ENCODE measurements around the gene POLDIP3.

The POLDIP3 gene

DNA sequence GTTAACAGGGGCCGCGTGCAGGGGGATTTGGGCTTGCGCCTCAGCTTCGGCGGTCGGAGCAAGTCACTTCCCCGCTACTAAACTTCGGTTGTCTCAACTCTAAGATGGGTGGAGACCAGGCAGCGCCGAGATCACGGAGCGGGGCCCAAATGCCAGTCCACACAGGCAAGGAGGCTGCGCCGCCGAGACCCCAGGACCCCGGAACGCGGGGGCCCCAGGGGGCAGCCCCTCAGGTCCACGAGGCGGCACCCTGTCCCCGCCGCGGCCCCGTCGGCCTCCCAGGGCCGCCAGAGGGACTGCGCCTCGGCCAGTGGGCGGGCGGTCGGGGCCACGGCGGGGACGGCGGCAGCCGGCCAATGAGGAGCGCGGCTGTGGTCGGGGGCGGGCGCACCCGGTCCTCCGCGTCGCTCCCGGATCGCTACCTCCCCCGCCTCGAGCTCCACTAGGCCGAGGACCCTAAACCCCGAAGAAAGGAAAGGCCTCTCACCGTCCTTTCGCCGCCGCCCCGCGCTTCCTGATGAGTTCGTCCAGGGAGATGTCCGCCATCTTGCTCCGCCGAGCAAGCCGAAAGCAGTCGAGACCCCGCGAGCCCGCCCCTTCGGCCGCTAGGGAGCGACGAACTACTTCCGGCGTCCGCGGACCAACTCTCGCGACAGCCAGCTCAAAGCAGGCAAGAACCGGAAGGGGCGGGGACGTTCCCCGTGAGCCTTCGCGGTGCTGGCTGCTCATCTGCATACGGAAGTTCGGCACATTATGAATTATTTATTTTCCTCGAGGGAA, at the start of gene POLDIP3:
TSS of gene POLDIP3 (minus strand) at position 572 of the 780 bp plus-strand sequence. CDS start at position 546, 26 bp downstream.
- DNase-seq = peak; percentile 97

GRCh38 chr22:42661985-42662831, 47.5 kb upstream of the POLDIP3 start:
- DNase-seq = peak; percentile 27

GRCh38 chr22:42656578-42656977, 41.9 kb upstream of the POLDIP3 start:
- no peak for DNase-seq

GRCh38 chr22:42655693-42656092, 41.0 kb upstream of the POLDIP3 start:
- DNase-seq = no peak

- no peak for DNase-seq
Measured at GRCh38 chr22:42654436-42655073, 39.9 kb upstream of the POLDIP3 start.

- DNase-seq = no peak
Measured at GRCh38 chr22:42653999-42654398, 39.3 kb upstream of the POLDIP3 start.

DNA sequence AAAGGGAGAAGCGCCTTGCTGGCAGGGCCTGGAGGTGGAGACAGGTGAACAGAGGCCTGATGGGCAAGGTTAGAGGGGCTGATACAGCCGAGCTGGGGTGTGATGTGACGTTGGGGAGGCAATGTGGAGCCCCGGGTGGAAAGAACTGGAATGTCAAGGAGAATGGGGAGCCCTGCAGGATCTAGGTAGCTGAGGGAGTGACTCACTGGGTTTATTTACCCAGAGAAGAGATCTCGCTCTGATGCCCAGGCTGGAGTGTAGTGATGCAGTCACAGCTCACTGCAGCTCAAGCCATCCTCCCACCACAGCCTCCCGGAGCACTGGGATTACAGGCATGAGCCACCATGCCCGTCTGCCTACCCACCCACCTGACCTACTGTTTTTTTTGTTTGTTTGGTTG, 36.5 kb upstream of the POLDIP3 start:
- DNase-seq = no peak

- peak; percentile 77 for DNase-seq
Measured at GRCh38 chr22:42649246-42650099, 34.8 kb upstream of the POLDIP3 start, which contains the start of gene CYB5R3. Gene CYB5R3, minus strand, starts transcription at chr22:42649392. Its CDS starts 77 bp downstream, at chr22:42649315.

DNA sequence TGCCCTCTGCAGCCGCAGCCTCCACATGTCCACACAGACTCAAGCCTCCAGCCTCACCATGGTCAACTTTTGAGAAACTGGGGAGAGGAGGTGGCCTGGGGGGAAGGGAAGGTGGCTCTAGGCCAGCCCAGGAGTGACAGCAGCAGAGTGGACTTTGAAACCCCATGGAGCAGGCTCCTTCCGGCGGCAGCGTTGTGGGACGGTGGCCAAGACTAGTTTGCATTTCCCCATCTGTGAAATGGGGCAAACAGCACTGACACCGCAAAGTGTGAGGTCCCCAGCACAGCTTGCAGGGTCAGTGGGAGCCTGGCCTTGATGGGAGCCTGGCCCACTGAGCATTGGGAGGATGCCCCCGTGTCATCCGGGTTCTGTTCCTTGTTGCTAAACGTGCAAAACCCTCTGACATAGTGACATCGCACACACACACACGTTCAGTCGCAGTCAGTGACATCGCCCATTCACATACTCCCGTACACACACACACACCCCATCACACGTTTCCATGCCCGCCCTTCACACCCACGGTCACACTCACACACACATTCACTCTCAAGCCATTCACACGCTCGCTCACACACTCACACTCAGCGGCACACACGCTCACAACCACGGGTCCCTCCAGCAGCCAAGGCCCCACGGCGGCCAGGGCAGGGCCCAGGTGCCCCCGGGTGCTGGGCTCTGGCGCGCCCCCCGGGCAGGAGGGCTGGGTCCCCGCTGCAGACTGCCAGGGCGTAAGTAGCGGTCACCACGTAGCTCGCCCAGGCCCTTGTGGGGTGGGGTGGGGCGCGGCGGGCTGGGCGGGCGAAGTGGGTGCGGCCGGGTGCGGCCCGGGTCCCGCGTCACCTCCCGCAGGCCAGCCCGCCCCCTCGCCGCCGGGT, 33.9 kb upstream of the POLDIP3 start:
- DNase-seq = no peak

DNA sequence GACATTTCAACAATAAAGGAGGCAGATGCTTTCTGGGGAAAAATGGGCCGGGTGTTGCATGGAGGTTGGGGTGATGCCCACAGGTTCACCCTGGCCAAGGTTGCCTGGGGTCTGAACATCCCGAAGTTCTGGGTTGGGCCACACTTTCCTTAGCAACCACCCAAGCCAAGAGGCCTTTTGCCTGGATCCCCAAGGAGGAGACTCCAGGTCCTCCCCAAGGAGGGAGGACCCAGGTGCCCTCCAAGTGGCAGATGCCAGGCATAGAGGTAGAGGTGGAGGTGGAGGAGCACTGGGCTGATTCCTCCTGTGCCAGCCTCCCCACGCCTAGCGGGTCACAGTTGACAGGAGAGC, 33.3 kb upstream of the POLDIP3 start:
- DNase-seq = no peak

DNA sequence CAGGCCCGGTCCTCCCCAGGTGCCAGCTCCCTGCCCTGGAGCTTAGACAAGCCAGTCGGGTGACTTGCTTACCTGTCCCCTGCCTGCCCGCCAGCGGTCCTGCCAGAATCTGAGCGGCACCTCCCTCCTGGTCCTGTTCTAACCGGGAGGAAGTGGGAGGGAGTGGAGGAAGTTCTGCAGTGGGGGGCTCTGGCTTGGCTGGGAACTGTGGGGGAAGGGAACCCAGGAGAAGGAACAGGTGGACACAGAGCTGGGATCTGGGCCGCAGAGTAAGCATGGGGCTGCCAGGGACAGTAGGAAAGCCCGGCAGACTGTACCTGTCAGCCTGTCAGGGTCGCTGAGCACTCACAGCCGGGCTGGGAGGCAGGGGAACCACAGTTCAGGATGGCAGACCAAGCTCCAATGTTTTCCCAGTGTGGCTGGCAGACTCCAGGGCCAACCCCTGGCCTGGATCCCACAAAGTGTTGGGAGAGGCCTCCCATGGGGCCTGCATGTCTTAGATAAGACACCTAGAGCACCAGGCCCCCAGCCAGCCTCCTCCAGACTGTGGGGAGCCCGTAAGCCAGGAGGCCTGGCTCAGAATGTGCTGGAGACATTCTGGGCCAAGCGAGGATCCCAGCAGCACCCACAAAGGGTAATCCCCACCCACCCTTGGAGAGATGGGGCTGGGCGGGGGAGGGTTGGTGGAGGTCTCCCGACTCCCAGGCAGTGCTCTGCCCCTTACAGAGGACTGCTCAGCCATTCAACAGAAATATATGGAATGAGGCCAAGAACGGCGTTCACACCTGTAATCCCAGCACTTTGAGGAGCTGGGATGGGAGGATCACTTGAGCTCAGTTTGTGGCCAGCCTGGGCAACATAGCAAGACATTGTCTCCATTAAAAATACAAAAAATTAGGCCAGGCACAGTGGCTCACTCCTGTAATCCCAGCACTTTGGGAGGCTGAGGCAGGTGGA, 32.2 kb upstream of the POLDIP3 start:
- no peak for DNase-seq

DNA sequence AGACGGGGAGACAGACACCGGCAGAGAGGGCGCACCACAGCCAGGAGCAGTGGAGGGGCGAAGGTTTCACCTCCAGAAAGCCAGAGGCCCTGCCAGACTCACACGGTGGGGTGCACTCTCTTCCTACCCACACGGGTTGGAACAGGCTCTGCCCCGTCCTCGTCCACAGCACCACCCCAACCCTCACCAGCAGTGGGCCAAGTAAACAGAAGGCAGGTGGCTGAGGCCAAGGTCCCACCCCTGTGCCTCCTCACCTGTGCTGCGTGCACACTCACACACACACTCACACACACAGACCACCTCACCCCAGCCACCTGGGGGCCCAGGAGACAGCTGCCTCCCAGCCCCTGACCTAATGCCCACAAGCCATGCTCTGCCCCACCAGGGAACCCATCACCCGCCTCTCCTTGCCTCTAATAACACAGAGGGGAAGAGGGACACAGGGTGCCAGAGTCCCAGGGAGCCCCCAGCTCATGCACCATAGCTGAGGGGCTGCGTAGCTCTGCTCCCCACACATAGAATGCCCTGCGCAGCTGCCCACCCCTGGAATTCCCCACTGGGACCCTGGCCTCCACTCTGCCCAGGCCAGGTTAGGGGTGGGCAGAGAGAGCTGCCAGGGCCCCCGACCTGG, 31.4 kb upstream of the POLDIP3 start:
- no peak for DNase-seq

- no peak for DNase-seq
Measured at GRCh38 chr22:42645341-42645937, 30.8 kb upstream of the POLDIP3 start.

DNA sequence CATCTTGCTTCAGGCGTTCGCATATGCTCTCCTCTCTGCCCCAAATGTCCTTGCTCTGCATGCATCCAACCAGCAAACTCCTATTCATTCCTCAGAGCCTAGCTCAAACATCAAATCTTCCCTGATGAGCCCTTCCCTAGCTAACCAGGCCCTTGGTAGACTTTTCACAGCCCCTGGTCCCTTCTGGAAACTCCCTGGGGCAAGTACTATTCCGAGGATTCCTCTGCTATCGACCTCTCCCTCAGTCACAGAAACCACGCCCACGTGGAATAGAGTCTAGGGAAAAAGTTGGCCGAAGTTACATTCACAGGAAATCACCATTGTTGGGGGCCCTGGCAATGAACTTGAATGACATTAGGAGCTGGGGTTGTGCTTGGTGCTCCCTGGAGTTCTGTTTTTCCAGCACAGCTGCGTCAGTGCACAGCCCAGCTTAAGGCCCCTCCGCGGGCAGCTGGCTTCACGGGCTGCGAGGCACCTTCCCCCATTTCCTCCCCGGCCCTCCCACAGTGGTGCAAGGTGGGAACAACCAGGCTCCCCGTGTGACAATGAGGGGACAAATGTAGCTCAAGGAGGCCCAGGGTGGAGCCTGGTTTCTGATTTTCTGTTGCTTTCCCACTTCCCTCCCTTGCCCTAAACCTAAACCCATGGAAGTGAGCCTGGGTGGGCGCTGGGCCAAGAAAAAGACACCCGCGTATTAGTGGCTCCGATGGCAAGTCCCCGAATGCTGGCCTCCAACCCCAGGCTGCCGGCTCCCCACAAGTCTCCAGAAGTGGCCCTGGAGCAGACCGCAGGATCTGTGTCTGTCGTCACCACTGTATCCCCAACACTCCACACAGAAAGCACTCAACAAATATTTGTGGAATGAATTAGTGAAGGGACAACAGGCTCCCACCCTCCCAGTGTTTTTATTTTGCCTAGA, 30.0 kb upstream of the POLDIP3 start:
- DNase-seq = no peak

DNA sequence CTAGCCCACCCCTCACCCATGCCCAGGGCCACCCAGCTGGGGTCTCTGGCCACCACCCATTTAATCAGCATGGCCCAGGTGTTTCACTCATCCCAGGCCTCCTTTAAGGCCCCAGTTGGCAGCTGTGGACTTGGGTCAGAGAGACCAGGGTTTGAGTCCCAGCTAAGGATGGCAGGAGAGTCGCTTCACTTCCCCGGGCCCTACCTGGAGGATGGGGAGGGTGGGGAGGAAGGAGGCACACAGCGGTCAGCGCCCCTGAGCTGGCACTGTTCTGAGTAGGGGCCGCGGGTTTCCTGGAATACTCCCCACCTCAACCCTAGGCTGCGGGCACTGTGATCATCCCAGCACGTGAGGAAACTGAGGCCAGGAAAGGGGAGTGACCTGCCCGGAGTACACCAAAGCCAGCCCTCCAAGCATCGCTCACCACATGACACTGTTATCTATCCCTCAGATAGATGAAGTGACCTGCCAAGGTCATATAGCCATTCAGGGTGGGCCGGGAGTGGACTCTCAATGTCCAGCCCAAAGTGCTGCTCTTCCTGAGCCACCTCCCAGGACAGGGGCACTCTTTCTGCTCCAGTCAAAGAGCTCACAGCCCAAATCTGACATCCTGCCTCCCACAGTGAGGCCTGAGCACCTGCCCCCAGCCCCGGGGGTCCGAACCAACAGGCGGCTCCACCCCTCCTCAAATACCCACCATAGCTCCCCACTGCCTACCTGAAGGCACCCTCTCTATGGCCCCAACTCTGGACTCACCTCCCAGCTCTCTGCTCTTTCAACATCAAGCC, 29.1 kb upstream of the POLDIP3 start:
- DNase-seq = no peak

DNA sequence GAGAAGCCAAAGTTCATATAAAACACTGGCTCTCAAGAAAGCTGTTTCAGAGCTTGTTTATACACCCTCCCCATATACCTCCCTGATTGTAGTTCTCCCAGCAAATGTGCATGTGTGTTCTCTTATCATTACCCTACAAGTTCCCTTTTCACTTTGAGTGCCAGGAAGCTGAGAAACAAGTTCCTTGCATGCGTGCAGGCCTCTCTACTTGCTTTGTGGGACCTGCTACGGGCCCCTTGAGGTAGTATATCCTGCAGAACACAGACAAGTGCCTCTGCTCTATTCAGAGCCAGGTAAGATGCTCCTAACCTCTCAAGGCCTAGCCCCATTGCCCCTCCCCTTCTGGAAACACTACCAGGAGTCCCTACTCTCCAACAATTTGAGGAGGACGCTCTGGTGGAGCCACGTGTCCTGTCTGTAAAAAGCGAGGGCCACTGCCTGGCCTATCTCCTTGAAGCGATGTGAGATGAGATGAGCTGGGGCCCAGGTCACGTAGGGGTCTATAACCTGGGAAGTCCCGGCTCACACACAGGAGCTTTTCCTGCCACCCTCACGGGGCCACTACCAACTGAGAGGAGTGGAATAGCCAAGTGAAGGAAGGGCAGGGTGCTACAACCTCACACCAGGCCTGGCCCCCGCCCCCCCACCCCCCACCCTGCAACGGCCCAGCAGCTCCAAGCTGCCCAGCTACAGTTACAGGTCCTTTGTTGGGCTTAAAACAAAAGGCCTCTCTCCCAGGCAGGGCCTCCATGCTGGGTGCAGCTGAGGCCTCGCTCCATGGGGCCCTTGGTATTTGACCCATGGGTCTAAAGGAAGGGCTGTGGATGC, 28.3 kb upstream of the POLDIP3 start:
- DNase-seq = peak; percentile 58
